ENCODE data around the gene SLC44A1. TPM values are rescaled to one million over a fixed set of nuclear protein-coding genes. Genes with fewer than 3 reads are reported as not detected.

Gene SLC44A1
- total RNA-seq, 4 donors from 2014 or later = 9.9 to 53.8 (median 40.8) TPM

- H3K9me3 ChIP-seq = no peaks in the 10 kb centered on the region
- peaks cover 0 to 17% (median 0%) of the 10 kb centered on the region in 3 donors for H3K36me3 ChIP-seq
- TF ChIP-seq POLR2A (IDR thresholded peaks at IDR 0.05) = no peak
- no peak for TF ChIP-seq CTCF (IDR thresholded peaks at IDR 0.05)
- H3K4me3 ChIP-seq = no peak overlapping the region
- no peak overlapping the region for H3K27ac ChIP-seq
- no peaks in the 10 kb centered on the region for H3K27me3 ChIP-seq
- H3K4me1 ChIP-seq = no peaks in the 10 kb centered on the region
- DNase-seq = no peak
Observed at GRCh38 chr9:105295986-105296385, 51.5 kb downstream of the SLC44A1 start.

GRCh38 chr9:105296445-105296844 is 52.0 kb downstream of the SLC44A1 start:
- no peak for DNase-seq
- H3K27me3 ChIP-seq = no peaks in the 10 kb centered on the region
- no peak for TF ChIP-seq POLR2A (IDR thresholded peaks at IDR 0.05)
- TF ChIP-seq CTCF (IDR thresholded peaks at IDR 0.05) = no peak
- H3K36me3 ChIP-seq = peaks cover 0 to 17% (median 0%) of the 10 kb centered on the region in 3 donors
- H3K27ac ChIP-seq = no peak overlapping the region
- no peak overlapping the region for H3K4me3 ChIP-seq
- H3K9me3 ChIP-seq = no peaks in the 10 kb centered on the region
- H3K4me1 ChIP-seq = no peaks in the 10 kb centered on the region

GRCh38 chr9:105296877-105297287 is 52.4 kb downstream of the SLC44A1 start:
- Histone ChIP-seq H3K27me3 (no peaks in the 10 kb centered on the region), H3K27ac (no peak overlapping the region), H3K4me3 (no peak overlapping the region), H3K4me1 (no peaks in the 10 kb centered on the region), H3K36me3 (peaks cover 0 to 17% (median 0%) of the 10 kb centered on the region in 3 donors), H3K9me3 (no peaks in the 10 kb centered on the region)
- DNase-seq = no peak
- TF ChIP-seq CTCF (IDR thresholded peaks at IDR 0.05) (no peak), POLR2A (IDR thresholded peaks at IDR 0.05) (no peak)

- no peak for DNase-seq
- TF ChIP-seq POLR2A (IDR thresholded peaks at IDR 0.05) = no peak
- no peak for TF ChIP-seq CTCF (IDR thresholded peaks at IDR 0.05)
- Histone ChIP-seq H3K27me3 (no peaks in the 10 kb centered on the region), H3K4me1 (no peaks in the 10 kb centered on the region), H3K36me3 (peaks cover 0 to 17% (median 0%) of the 10 kb centered on the region in 3 donors), H3K4me3 (no peak overlapping the region), H3K27ac (no peak overlapping the region), H3K9me3 (no peaks in the 10 kb centered on the region)
Observed at GRCh38 chr9:105297442-105298075, 53.1 kb downstream of the SLC44A1 start.

GRCh38 chr9:105299190-105299854 is 54.9 kb downstream of the SLC44A1 start:
- Histone ChIP-seq H3K4me3 (no peak overlapping the region), H3K27me3 (no peaks in the 10 kb centered on the region), H3K36me3 (peaks cover 0 to 17% (median 0%) of the 10 kb centered on the region in 3 donors), H3K9me3 (no peaks in the 10 kb centered on the region), H3K4me1 (no peaks in the 10 kb centered on the region), H3K27ac (peak overlapping the region in 2 of 4 donors; percentile 63 to 71)
- TF ChIP-seq CTCF (IDR thresholded peaks at IDR 0.05) = no peak
- peak in 1 of 2 donors; percentile 11 for TF ChIP-seq POLR2A (IDR thresholded peaks at IDR 0.05)
- DNase-seq = peak in 1 of 3 donors; percentile 63

All from Peyer's patch (tissue), 4 donors.